IMR-90 (cell line): Measurements from ENCODE around the gene TUBB6. TPM values are rescaled to one million over a fixed set of nuclear protein-coding genes. Genes with fewer than 3 reads are reported as not detected.

Experiments used
- ATAC-seq: fragments of 200-7000 bp; cut with Tn5 transposase; 2 replicates; pipeline ENCODE4 v1.9.1; 2020; ENCODE audit warnings: low read depth, mild to moderate bottlenecking, moderate library complexity
- BruUV-seq: library from RNA; stranded (reverse); fragments of 400-500 nt; replicated peaks from 2 replicates; lab custom pipeline; 2021; lab: Mats Ljungman, UMichigan
- CTCF ChIA-PET: fragments of 300-600 bp; formaldehyde crosslinking; extraction: SDS; loops from one replicate; lab custom pipeline; 2021; ENCODE audit warnings: antibody characterized with exemption; lab: Yijun Ruan, JAX
- POLR2A ChIA-PET: fragments of 300-600 bp; sonication (Branson Sonifier 250); formaldehyde crosslinking; loops from one replicate; lab custom pipeline; 2022; ENCODE audit warnings: antibody characterized with exemption; ENCODE audit not compliant: unreplicated experiment; lab: Charles Lee
- DNase-seq: peaks from one replicate; pipeline ENCODE4 v3.0.0; 2013
- H2AFZ ChIP-seq: replicated peaks from 2 replicates; pipeline ENCODE3; 2013; ENCODE audit warnings: low read length, mild to moderate bottlenecking; ENCODE audit not compliant: poor library complexity
- H2AK5ac ChIP-seq: 2 replicates; pipeline ENCODE4 v1.6.1; 2013; ENCODE audit warnings: low read depth, low read length, inconsistent platforms
- H2AK9ac ChIP-seq: replicated peaks from 2 replicates; pipeline ENCODE3; 2013; ENCODE audit warnings: mild to moderate bottlenecking, low read depth, low read length, moderate library complexity; ENCODE audit not compliant: poor library complexity
- H2BK120ac ChIP-seq: 2 replicates; pipeline ENCODE4 v1.6.1; 2013; ENCODE audit warnings: low read depth, low read length, inconsistent platforms
- H2BK15ac ChIP-seq: 3 replicates; pipeline ENCODE4 v1.6.1; 2013; ENCODE audit warnings: low read depth, low read length, inconsistent platforms
- H2BK20ac ChIP-seq: 2 replicates; pipeline ENCODE4 v1.6.1; 2013; ENCODE audit warnings: low read depth, mild to moderate bottlenecking, inconsistent platforms, low read length, moderate library complexity
- H2BK5ac ChIP-seq: 2 replicates; pipeline ENCODE4 v1.6.1; 2013; ENCODE audit warnings: mild to moderate bottlenecking, low read depth, low read length, inconsistent platforms; ENCODE audit not compliant: poor library complexity, severe bottlenecking
- H3K14ac ChIP-seq: replicated peaks from 2 replicates; pipeline ENCODE4 v1.6.1; 2013; ENCODE audit warnings: low read depth, low read length, inconsistent platforms
- H3K18ac ChIP-seq: 2 replicates; pipeline ENCODE4 v1.6.1; 2013; ENCODE audit warnings: low read depth, low read length, control low read depth
- H3K23ac ChIP-seq: 2 replicates; pipeline ENCODE4 v1.6.1; 2013; ENCODE audit warnings: low read depth, low read length, inconsistent platforms
- H3K27ac ChIP-seq: 2 replicates; pipeline ENCODE4 v1.5.1; 2013; ENCODE audit warnings: mild to moderate bottlenecking, control low read depth, low read length; ENCODE audit not compliant: insufficient read depth
- H3K27me3 ChIP-seq: 2 replicates; pipeline ENCODE4 v1.6.1; 2013; ENCODE audit warnings: low read length; ENCODE audit not compliant: control insufficient read depth, insufficient read depth
- H3K36me3 ChIP-seq: 2 replicates; pipeline ENCODE4 v1.6.1; 2013; ENCODE audit warnings: low read length, mixed read lengths; ENCODE audit not compliant: control insufficient read depth, insufficient read depth
- H3K4ac ChIP-seq: 2 replicates; pipeline ENCODE4 v1.6.1; 2013; ENCODE audit warnings: low read depth, low read length, inconsistent platforms
- H3K4me1 ChIP-seq: 2 replicates; pipeline ENCODE4 v1.6.1; 2013; ENCODE audit warnings: low read length, mixed read lengths; ENCODE audit not compliant: control insufficient read depth, insufficient read depth
- H3K4me2 ChIP-seq: 2 replicates; pipeline ENCODE4 v1.6.1; 2013; ENCODE audit warnings: low read depth, mild to moderate bottlenecking, control low read depth, low read length, moderate library complexity
- H3K4me3 ChIP-seq: 2 replicates; pipeline ENCODE4 v1.5.1; 2013; ENCODE audit warnings: low read depth, mild to moderate bottlenecking, control low read depth, low read length, moderate library complexity; ENCODE audit not compliant: insufficient read depth
- H3K56ac ChIP-seq: 2 replicates; pipeline ENCODE4 v1.6.1; 2013; ENCODE audit warnings: low read length, inconsistent platforms; ENCODE audit not compliant: insufficient read depth; ENCODE audit errors: extremely low read depth
- H3K79me1 ChIP-seq, 2 experiments: 2 replicates each; pipeline ENCODE4 v1.6.1; 2013; ENCODE audit warnings: low read length in 2 of 2, inconsistent platforms in 1 of 2, low read depth in 1 of 2
- H3K9ac ChIP-seq: 2 replicates; pipeline ENCODE4 v1.6.1; 2013; ENCODE audit warnings: low read depth, low read length, control low read depth
- H3K9me1 ChIP-seq: 2 replicates; pipeline ENCODE4 v1.6.1; 2013; ENCODE audit warnings: low read length, inconsistent platforms; ENCODE audit not compliant: insufficient read depth
- H3K9me3 ChIP-seq: 2 replicates; pipeline ENCODE4 v1.6.1; 2013; ENCODE audit warnings: low read length; ENCODE audit not compliant: control insufficient read depth, insufficient read depth
- H4K20me1 ChIP-seq: 2 replicates; pipeline ENCODE4 v1.6.1; 2013; ENCODE audit warnings: low read length, inconsistent platforms; ENCODE audit not compliant: insufficient read depth
- H4K5ac ChIP-seq: 2 replicates; pipeline ENCODE4 v1.6.1; 2013; ENCODE audit warnings: mild to moderate bottlenecking, low read depth, low read length, control low read depth
- H4K8ac ChIP-seq, 2 experiments: 2 replicates each; pipeline ENCODE4 v1.6.1; 2013; ENCODE audit warnings: low read depth in 2 of 2, low read length in 2 of 2, control low read depth in 1 of 2, inconsistent platforms in 1 of 2
- H4K91ac ChIP-seq: 2 replicates; pipeline ENCODE4 v1.6.1; 2013; ENCODE audit warnings: low read depth, low read length, inconsistent platforms; ENCODE audit not compliant: insufficient read depth
- POLR2A ChIP-seq: IDR thresholded peaks from 2 replicates; pipeline ENCODE4 v1.6.1; 2012; ENCODE audit warnings: mild to moderate bottlenecking, low read depth, low read length
- SMC3 ChIP-seq: fragments of 150-350 bp; IDR thresholded peaks from 2 replicates; pipeline ENCODE4 v1.6.1; 2016; ENCODE audit warnings: low read depth, mild to moderate bottlenecking, antibody characterized with exemption, low read length, moderate library complexity
- WGBS, 2 experiments: methylation state at CpG; one replicate each; pipeline versions ENCODE4 v1.1.5 to v1.1.7; 2013; ENCODE audit warnings: missing lambda C conversion rate in 2 of 2; ENCODE audit not compliant: insufficient read length in 1 of 2; ENCODE audit errors: extremely low coverage in 2 of 2; 5-methylcytosine and 5-hydroxymethylcytosine counted together
- dilution Hi-C: fragments of 300-500 bp; cut with HindIII; formaldehyde crosslinking; loops from one replicate; pipeline ENCODE4 v1.14.3; 2018; ENCODE audit warnings: low sequenced_read_pairs; ENCODE audit not compliant: unreplicated experiment
- in situ Hi-C: fragments of 300-500 bp; cut with MboI; formaldehyde crosslinking; loops from 3 replicates; pipeline ENCODE4 v1.14.3; 2019; ENCODE audit warnings: low sequenced_read_pairs, inconsistent platforms, mixed read lengths
- intact Hi-C: fragments of 100-400 bp; cut with micrococcal nuclease; formaldehyde crosslinking; loops from 2 replicates; pipeline ENCODE4 v1.10.0; 2022
- polyA plus RNA-seq, 3 experiments: library from polyadenylated mRNA; depleted of rRNA; stranded (reverse); fragments of >200 nt; gene quantifications; 2 replicates each; pipeline ENCODE4 v1.2.3, GENCODE V29; 2012; ENCODE audit warnings: low replicate concordance in 1 of 3
- total RNA-seq: library from RNA; depleted of rRNA; stranded (reverse); fragments of >200 nt; gene quantifications from 2 replicates; pipeline ENCODE4 v1.2.3, GENCODE V29; 2012
- TF ChIP-seq, protein P1 (sequence below): fragments of 150-350 bp; IDR thresholded peaks from 2 replicates; pipeline ENCODE4 v1.6.1; 2017; ENCODE audit warnings: mild to moderate bottlenecking, antibody characterized with exemption, low read length, low read depth

The TUBB6 gene
- total and polyA plus RNA-seq, 2 of the 4 experiments (the other 2 are of a cell fraction), result 927 to 1,040 TPM

DNA sequence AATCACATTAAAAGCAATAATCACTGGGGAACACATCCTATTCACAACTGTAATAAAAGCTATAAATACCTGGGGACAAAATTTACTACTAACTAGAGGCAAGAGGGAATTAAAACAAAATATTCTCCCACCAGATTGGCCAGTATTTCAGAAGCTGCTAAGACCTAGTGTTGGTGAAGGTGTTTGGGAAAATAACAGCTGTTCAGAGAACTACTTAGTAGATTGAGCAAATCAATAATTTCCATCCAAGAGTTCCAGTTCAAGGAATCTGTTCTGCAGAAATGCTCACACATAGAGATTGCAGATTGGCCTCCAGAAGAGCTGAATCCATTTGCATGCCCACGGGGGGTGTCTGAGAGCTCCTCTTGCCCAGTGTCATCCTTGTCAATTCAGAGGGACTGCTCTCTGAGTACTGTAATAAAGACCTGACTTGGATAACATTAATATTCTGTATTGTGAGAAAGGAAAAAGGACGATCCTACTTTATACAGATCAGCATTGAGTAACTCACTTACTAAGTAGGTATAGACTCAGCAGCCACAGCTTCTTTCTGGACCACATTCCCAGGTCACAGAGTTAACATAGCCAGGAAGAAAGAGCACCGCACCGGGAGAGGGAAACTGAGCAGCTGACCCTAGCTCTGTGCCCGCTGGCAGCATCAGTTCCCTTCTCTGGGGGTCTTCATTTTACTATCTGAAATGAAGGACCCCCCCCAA lies 5.6 kb downstream of the TUBB6 start:
- no peak overlapping the region for H3K18ac ChIP-seq
- intact Hi-C loops (no loop called here), dilution Hi-C loops (no loop called here), in situ Hi-C loops (no loop called here)
- H2AK5ac ChIP-seq, result no peak overlapping the region
- ATAC-seq, result no peak
- peaks cover 2% of the 10 kb centered on the region for H3K9me3 ChIP-seq
- no peak overlapping the region for H3K4ac ChIP-seq
- H3K4me3 ChIP-seq, result no peak overlapping the region
- H3K36me3 ChIP-seq, result peaks cover 62% of the 10 kb centered on the region
- no peak overlapping the region for H4K91ac ChIP-seq
- no peak overlapping the region for H3K56ac ChIP-seq
- TF ChIP-seq, protein P1, sequence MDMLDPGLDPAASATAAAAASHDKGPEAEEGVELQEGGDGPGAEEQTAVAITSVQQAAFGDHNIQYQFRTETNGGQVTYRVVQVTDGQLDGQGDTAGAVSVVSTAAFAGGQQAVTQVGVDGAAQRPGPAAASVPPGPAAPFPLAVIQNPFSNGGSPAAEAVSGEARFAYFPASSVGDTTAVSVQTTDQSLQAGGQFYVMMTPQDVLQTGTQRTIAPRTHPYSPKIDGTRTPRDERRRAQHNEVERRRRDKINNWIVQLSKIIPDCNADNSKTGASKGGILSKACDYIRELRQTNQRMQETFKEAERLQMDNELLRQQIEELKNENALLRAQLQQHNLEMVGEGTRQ, result no peak
- TF ChIP-seq POLR2A, result peak; percentile 34; the same call in 1 of the 2 replicates
- no peak for TF ChIP-seq SMC3
- CTCF ChIA-PET, result interaction anchor here (1.0 to 2.0 kb wide), 2 partner anchors 15 to 42 kb away, joined by 3 to 7 read pairs; no protein-coding TSS in a partner anchor
- H2AFZ ChIP-seq, result no peak overlapping the region
- 0 out of 2 replicates have a peak overlapping the region, but pooled peaks have one; percentile 31 for H3K23ac ChIP-seq
- 0 out of 2 replicates have a peak overlapping the region, but pooled peaks have one; percentile 18 for H3K14ac ChIP-seq
- no TSS peak for BruUV-seq
- H3K27ac ChIP-seq, result no peak overlapping the region
- peaks cover 8% of the 10 kb centered on the region; the same call in 1 of the 2 replicates for H3K9me1 ChIP-seq
- H4K8ac ChIP-seq, result no peak overlapping the region
- H4K5ac ChIP-seq, result no peak overlapping the region
- H2AK9ac ChIP-seq, result no peak overlapping the region
- POLR2A ChIA-PET, result interaction anchor here (0.6 to 2.7 kb wide), 3 partner anchors 35 to 377 kb away, joined by 3 to 9 read pairs (median 8); no protein-coding TSS in a partner anchor
- peaks cover 30 to 57% of the 10 kb centered on the region in 2 experiments for H3K79me1 ChIP-seq
- no peak overlapping the region; the same call in 1 of the 2 replicates for H3K4me2 ChIP-seq
- H2BK120ac ChIP-seq, result no peak overlapping the region
- no peak for DNase-seq
- H3K27me3 ChIP-seq, result no peaks in the 10 kb centered on the region
- no peak overlapping the region for H2BK20ac ChIP-seq
- WGBS, 2 experiments, result no CpG with 5 or more reads among the region's 5 CpGs
- H4K20me1 ChIP-seq, result peaks cover 86% of the 10 kb centered on the region
- no peak overlapping the region for H2BK15ac ChIP-seq
- no peak overlapping the region for H3K9ac ChIP-seq
- no peak overlapping the region for H2BK5ac ChIP-seq
- H3K4me1 ChIP-seq, result peaks cover 24% of the 10 kb centered on the region
